Fibroblast of lung (primary cell): ENCODE results near the gene UCK2.

ENCODE experiments used
- EZH2 ChIP-seq: IDR thresholded peaks from 2 replicates; pipeline ENCODE4 v1.5.1; 2012; ENCODE audit warnings: low read length, control low read depth, mild to moderate bottlenecking; ENCODE audit errors: missing control alignments
- TF ChIP-seq, protein P1 (sequence below), 2 donors: IDR thresholded peaks in 1 of 2; conservative IDR thresholded peaks in 1 of 2; 1 replicate in 1 of 2; 2 replicates in 1 of 2; pipeline ENCODE4 v1.5.1; 2011 to 2012; ENCODE audit warnings: low read length in 2 of 2, control low read depth in 1 of 2, inconsistent platforms in 1 of 2, low read depth in 1 of 2, mild to moderate bottlenecking in 1 of 2

- TF ChIP-seq, protein P1, sequence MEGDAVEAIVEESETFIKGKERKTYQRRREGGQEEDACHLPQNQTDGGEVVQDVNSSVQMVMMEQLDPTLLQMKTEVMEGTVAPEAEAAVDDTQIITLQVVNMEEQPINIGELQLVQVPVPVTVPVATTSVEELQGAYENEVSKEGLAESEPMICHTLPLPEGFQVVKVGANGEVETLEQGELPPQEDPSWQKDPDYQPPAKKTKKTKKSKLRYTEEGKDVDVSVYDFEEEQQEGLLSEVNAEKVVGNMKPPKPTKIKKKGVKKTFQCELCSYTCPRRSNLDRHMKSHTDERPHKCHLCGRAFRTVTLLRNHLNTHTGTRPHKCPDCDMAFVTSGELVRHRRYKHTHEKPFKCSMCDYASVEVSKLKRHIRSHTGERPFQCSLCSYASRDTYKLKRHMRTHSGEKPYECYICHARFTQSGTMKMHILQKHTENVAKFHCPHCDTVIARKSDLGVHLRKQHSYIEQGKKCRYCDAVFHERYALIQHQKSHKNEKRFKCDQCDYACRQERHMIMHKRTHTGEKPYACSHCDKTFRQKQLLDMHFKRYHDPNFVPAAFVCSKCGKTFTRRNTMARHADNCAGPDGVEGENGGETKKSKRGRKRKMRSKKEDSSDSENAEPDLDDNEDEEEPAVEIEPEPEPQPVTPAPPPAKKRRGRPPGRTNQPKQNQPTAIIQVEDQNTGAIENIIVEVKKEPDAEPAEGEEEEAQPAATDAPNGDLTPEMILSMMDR (conservative IDR thresholded peaks at IDR 0.05 in 1 of 2, IDR thresholded peaks at IDR 0.05 in 1 of 2; ENCODE audit: low read depth in 1 of 2, low read length in 2 of 2), result no peak
- no peak for TF ChIP-seq EZH2
These were observed 33.5 kb upstream of the UCK2 start for GRCh38 chr1:165793951-165794350.
